ENCODE measurements around the gene HOXD10. TPM values are rescaled to one million over a fixed set of nuclear protein-coding genes. Genes with fewer than 3 reads are reported as not detected.

HOXD10 gene
- total RNA-seq, 1 donor from 2014 or later: not detected

DNA sequence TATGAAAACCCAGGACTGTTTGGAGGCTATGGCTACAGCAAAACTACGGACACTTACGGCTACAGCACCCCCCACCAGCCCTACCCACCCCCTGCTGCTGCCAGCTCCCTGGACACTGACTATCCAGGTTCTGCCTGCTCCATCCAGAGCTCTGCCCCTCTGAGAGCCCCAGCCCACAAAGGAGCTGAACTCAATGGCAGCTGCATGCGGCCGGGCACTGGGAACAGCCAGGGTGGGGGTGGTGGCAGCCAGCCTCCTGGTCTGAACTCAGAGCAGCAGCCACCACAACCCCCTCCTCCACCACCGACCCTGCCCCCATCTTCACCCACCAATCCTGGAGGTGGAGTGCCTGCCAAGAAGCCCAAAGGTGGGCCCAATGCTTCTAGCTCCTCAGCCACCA, 52.6 kb downstream of the HOXD10 start:
- ChIA-PET POLR2A (no interaction called here), CTCF (no interaction called here)
- Mint-ChIP-seq H3K9me3 (peaks cover under 1% of the 10 kb centered on the region), H3K27ac (no peak overlapping the region), H3K36me3 (ENCODE audit: low read depth) (no peaks in the 10 kb centered on the region), H3K4me3 (no peak overlapping the region), H3K27me3 (peaks cover 60% of the 10 kb centered on the region), H3K4me1 (peaks cover 4% of the 10 kb centered on the region)
- no peak for ATAC-seq (ENCODE audit: low read depth)
- DNase-seq: no peak
- intact Hi-C loops (cut with micrococcal nuclease): loop anchor here (10.0 kb wide), 1 partner anchor 1834 kb away; the partner anchor contains the start of gene SP9
- TF ChIP-seq, protein P1, sequence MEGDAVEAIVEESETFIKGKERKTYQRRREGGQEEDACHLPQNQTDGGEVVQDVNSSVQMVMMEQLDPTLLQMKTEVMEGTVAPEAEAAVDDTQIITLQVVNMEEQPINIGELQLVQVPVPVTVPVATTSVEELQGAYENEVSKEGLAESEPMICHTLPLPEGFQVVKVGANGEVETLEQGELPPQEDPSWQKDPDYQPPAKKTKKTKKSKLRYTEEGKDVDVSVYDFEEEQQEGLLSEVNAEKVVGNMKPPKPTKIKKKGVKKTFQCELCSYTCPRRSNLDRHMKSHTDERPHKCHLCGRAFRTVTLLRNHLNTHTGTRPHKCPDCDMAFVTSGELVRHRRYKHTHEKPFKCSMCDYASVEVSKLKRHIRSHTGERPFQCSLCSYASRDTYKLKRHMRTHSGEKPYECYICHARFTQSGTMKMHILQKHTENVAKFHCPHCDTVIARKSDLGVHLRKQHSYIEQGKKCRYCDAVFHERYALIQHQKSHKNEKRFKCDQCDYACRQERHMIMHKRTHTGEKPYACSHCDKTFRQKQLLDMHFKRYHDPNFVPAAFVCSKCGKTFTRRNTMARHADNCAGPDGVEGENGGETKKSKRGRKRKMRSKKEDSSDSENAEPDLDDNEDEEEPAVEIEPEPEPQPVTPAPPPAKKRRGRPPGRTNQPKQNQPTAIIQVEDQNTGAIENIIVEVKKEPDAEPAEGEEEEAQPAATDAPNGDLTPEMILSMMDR (IDR thresholded peaks at IDR 0.05): no peak

Other genes starting within 250 kb of the HOXD10 start
- gene LNPK, start 114.5 kb upstream of the HOXD10 start, total RNA-seq: 15.2 TPM in 2 replicates
- gene EVX2, start 32.8 kb upstream of the HOXD10 start, total RNA-seq: not detected in 2 replicates
- gene HOXD13, start 24.1 kb upstream of the HOXD10 start, total RNA-seq: not detected in 2 replicates
- not detected in 2 replicates for gene HOXD12, start 17.0 kb upstream of the HOXD10 start, total RNA-seq
- gene HOXD11, start 9.5 kb upstream of the HOXD10 start, total RNA-seq: not detected in 2 replicates
- not detected in 2 replicates for gene HOXD9, start 5.9 kb downstream of the HOXD10 start, total RNA-seq
- not detected in 2 replicates for gene HOXD8, start 12.9 kb downstream of the HOXD10 start, total RNA-seq
- not detected in 2 replicates for gene HOXD4, start 34.8 kb downstream of the HOXD10 start, total RNA-seq
- gene HOXD3, start 40.5 kb downstream of the HOXD10 start, total RNA-seq: not detected in 2 replicates
- not detected in 2 replicates for gene HOXD1, start 71.9 kb downstream of the HOXD10 start, total RNA-seq
- gene MTX2, start 152.7 kb downstream of the HOXD10 start, total RNA-seq: 9.7 and 10.4 TPM in 2 replicates